HEK293T (cell line): Measurements from ENCODE around the gene EPS8L3.
A peak's percentile ranks its signal among the peaks of the same experiment; 100 is the strongest.
"Not testable (repeated sequence)": the region's sequence is repeated elsewhere in the genome, so short reads cannot be mapped to it uniquely, and the experiment has no call there.

Experiments used
- CTCF ChIA-PET: fragments of 350-600 bp; formaldehyde crosslinking; extraction: SDS; loops from one replicate; lab custom pipeline; 2021; ENCODE audit warnings: antibody characterized with exemption, inconsistent platforms; lab: Yijun Ruan, JAX
- POLR2A ChIA-PET: fragments of 350-600 bp; formaldehyde crosslinking; extraction: SDS; loops from one replicate; lab custom pipeline; 2020; ENCODE audit warnings: antibody characterized with exemption, inconsistent platforms; lab: Yijun Ruan, JAX
- DNase-seq: peaks from one replicate; pipeline ENCODE4 v3.0.0; 2012; ENCODE audit warnings: mixed read lengths; ENCODE audit errors: extremely low spot score
- ARNT ChIP-seq: fragments of 450-650 bp; IDR thresholded peaks from 2 replicates; pipeline ENCODE4 v1.6.1; 2017; ENCODE audit warnings: mild to moderate bottlenecking
- BHLHE40 ChIP-seq: fragments of 450-650 bp; IDR thresholded peaks from 2 replicates; pipeline ENCODE4 v1.6.1; 2016; ENCODE audit warnings: mild to moderate bottlenecking, moderate library complexity, borderline replicate concordance
- CTBP1 ChIP-seq: fragments of 450-650 bp; IDR thresholded peaks from 2 replicates; pipeline ENCODE4 v1.6.1; 2016; ENCODE audit warnings: borderline replicate concordance
- ELF4 ChIP-seq: fragments of 450-650 bp; IDR thresholded peaks from 2 replicates; pipeline ENCODE4 v1.6.1; 2017; ENCODE audit warnings: antibody characterized with exemption
- FOXA1 ChIP-seq: fragments of 450-650 bp; IDR thresholded peaks from 2 replicates; pipeline ENCODE4 v1.6.1; 2016; ENCODE audit warnings: mild to moderate bottlenecking
- FOXK2 ChIP-seq: fragments of 450-650 bp; IDR thresholded peaks from 2 replicates; pipeline ENCODE4 v1.6.1; 2016; ENCODE audit warnings: mild to moderate bottlenecking
- FOXM1 ChIP-seq: fragments of 450-650 bp; IDR thresholded peaks from 2 replicates; pipeline ENCODE4 v1.6.1; 2017; ENCODE audit warnings: mild to moderate bottlenecking, borderline replicate concordance
- HDGF ChIP-seq: fragments of 450-650 bp; IDR thresholded peaks from 2 replicates; pipeline ENCODE4 v1.6.1; 2017; ENCODE audit warnings: antibody characterized with exemption, borderline replicate concordance
- L3MBTL2 ChIP-seq: fragments of 450-650 bp; conservative IDR thresholded peaks from 2 replicates; pipeline ENCODE4 v1.6.1; 2016; ENCODE audit warnings: mild to moderate bottlenecking
- LEF1 ChIP-seq: fragments of 450-650 bp; IDR thresholded peaks from 2 replicates; pipeline ENCODE4 v1.6.1; 2017; ENCODE audit warnings: mild to moderate bottlenecking, borderline replicate concordance
- NFRKB ChIP-seq: fragments of 450-650 bp; IDR thresholded peaks from 2 replicates; pipeline ENCODE4 v1.6.1; 2016; ENCODE audit warnings: mild to moderate bottlenecking, moderate library complexity
- SP1 ChIP-seq: fragments of 450-650 bp; IDR thresholded peaks from 2 replicates; pipeline ENCODE4 v1.6.1; 2017
- SUZ12 ChIP-seq: fragments of 450-650 bp; IDR thresholded peaks from 2 replicates; pipeline ENCODE4 v1.6.1; 2016; ENCODE audit warnings: mild to moderate bottlenecking
- TARDBP ChIP-seq: fragments of 450-650 bp; IDR thresholded peaks from 2 replicates; pipeline ENCODE4 v1.6.1; 2016
- ZNF384 ChIP-seq: fragments of 450-650 bp; IDR thresholded peaks from 2 replicates; pipeline ENCODE4 v1.6.1; 2016
- TF ChIP-seq, protein P1 (sequence below): fragments of 450-650 bp; IDR thresholded peaks from 2 replicates; pipeline ENCODE4 v1.6.1; 2016

The EPS8L3 gene

DNA sequence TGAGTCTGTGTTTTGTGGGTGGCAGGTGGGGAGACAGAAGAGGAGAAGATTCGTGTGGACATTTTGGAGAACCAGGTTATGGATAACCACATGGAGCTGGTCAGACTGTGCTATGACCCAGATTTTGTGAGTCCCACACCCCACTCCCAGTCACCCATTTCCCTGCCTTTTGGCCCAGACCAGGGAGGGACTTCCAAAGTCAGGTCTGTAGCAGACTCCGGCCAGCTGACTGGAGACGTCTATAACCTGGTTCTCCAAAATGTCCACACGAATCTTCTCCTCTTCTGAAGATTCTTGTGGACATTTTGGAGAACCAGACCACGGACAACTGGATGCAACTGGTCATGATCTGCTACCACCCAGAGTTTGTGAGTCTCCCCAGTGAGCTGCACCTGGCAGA, 50.1 kb downstream of the EPS8L3 start:
- TF ChIP-seq, protein P1, sequence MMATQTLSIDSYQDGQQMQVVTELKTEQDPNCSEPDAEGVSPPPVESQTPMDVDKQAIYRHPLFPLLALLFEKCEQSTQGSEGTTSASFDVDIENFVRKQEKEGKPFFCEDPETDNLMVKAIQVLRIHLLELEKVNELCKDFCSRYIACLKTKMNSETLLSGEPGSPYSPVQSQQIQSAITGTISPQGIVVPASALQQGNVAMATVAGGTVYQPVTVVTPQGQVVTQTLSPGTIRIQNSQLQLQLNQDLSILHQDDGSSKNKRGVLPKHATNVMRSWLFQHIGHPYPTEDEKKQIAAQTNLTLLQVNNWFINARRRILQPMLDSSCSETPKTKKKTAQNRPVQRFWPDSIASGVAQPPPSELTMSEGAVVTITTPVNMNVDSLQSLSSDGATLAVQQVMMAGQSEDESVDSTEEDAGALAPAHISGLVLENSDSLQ: no peak
- TF ChIP-seq LEF1: no peak
- TF ChIP-seq TARDBP: no peak
- TF ChIP-seq L3MBTL2: no peak
- TF ChIP-seq CTBP1: no peak
- TF ChIP-seq ELF4: no peak
- no peak for TF ChIP-seq NFRKB
- TF ChIP-seq SP1: no peak
- TF ChIP-seq BHLHE40: no peak
- no peak for TF ChIP-seq ARNT
- TF ChIP-seq ZNF384: no peak
- no peak for TF ChIP-seq FOXK2
- TF ChIP-seq FOXA1: no peak
- no peak for TF ChIP-seq HDGF
- TF ChIP-seq FOXM1: no peak
- DNase-seq: peak; percentile 2
- POLR2A ChIA-PET: no interaction called here
- CTCF ChIA-PET: no interaction called here

DNA sequence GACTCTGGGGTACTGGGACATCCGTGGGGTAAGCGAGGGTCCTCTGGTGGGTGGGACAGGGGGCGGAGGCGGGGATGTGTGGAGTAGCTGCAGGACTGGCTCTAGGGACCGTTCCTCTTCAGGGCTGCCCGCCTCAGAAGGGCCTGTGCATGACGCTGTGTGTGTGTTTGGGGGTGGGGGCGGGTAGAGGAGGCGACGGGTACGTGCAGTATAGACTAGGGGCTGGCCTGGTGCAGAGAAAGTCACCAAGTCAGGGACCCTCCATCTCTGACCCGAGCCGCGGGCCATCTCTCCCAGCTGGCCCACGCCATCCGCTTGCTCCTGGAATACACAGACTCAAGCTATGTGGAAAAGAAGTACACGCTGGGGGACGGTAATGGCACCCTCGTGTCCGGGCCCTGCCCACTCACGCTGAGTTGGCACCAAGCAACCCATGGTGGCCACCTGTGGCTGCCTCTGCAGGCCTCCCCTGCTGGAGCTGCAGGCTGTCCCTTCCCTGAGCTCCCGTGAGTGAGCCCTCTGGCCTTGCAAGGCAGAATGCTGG, 51.3 kb downstream of the EPS8L3 start:
- CTCF ChIA-PET: no interaction called here
- DNase-seq: peak; percentile 3
- POLR2A ChIA-PET: no interaction called here

DNA sequence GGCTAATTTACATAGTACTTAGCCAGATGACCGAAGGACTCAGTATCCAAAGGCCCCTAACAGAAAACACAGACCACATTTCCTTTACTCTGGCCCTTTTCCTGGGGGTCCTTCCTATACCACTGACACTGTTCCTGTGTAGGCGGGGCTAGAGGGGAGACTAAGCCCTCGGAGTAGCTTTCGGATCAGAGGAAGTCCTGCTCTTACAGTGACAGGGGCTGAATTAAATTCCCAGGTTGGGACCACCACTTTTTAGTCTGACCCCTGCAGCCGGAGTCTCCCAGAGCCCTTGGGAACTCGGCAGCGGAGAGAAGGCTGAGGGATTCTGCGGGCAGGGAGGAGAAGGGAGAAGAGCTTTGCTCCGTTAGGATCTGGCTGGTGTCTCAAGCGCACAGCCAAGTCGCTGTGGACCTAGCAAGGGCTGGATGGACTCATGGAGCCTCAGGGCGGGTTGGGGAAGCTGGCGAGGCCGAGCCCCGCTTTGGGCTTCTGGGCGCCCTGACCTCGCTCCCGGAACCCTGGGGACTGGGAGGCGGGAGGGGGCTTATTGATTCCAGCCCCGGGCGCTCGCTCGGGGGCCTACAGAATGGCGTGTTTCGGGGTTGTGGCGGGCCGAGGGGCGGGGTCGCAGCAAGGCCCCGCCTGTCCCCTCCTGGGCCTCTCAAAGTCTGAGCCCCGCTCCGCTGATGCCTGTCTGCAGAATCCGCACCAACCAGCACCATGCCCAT, 52.0 kb downstream of the EPS8L3 start, which contains the start of gene GSTM5:
Gene GSTM5 (plus strand): TSS at position 659 of the 728 bp plus-strand sequence. CDS start 62 bp downstream, at position 721.
- POLR2A ChIA-PET, CTCF ChIA-PET: not testable (repeated sequence)
- peak; percentile 1 for DNase-seq

More for the DNA sequence above, 51.3 kb downstream of the EPS8L3 start:
- no peak for TF ChIP-seq TARDBP
- TF ChIP-seq, protein P1: no peak
- TF ChIP-seq ZNF384: no peak
- no peak for TF ChIP-seq ELF4
- TF ChIP-seq CTBP1: no peak
- TF ChIP-seq NFRKB: no peak
- TF ChIP-seq FOXM1: no peak
- no peak for TF ChIP-seq LEF1

DNA sequence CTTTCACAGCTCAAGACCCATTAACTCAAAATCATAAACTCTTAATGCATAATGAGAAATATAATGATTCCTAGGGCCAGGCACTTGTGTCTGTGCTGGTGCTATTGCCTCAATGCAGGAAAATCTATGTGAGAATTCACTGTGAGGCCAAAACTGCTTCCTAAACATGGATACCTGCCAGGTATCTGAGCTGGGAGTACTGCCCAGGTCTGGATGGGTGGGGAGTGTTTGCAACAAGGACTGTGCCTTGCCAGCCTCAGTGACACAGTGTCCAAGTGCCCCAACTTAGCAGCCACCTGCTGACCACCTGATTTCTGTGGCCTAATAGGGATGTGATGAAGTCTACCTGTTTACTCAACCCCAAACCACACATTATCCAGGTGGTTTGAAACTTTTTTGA, 53.9 kb downstream of the EPS8L3 start:
- DNase-seq, CTCF ChIA-PET: not testable (repeated sequence)

DNA sequence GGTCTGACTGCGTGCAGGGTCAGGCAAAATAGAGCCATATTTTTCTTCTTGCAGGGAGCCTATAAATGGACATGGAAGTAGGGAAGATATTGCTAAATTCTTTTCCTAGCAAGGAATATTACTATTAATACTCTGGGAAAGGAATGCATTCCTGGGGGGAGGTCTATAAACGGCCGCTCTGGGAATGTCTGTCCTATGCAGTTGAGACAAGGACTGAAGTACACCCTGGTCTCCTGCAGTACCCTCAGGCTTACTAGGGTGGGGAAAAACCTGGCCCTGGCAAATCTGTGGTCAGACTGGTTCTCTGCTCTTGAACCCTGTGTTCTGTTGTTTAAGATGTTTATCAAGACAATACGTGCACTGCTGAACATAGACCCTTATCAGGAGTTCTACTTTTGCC, 54.8 kb downstream of the EPS8L3 start:
- CTCF ChIA-PET, DNase-seq, POLR2A ChIA-PET: not testable (repeated sequence)

More for the DNA sequence above, 53.9 kb downstream of the EPS8L3 start:
- POLR2A ChIA-PET: not testable (repeated sequence)

DNA sequence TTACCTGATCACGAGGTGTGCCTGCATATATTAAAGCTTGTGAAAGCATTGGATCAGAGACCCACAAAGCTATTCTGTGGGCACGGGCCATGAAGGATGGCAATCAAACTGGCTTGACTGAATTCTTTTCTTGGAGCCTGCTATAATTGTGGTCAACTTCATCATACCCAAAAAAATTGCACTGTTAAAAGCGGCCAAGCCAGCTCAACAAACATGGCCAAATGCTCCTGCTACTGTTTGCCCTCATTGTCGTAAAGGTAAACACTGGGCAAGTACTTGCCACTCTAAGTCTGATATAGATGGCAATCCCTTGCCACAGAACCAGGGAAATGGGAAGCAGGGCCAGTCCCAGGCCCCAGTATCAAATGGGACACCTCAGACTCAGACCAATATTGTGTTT, 58.3 kb downstream of the EPS8L3 start:
- DNase-seq: no peak
- ChIA-PET CTCF (interaction anchor here (1.1 kb wide), 1 partner anchor 68 kb away, joined by 3 read pairs; no protein-coding TSS in a partner anchor), POLR2A (no interaction called here)
- no peak for TF ChIP-seq SP1
- no peak for TF ChIP-seq FOXM1
- no peak for TF ChIP-seq ZNF384
- TF ChIP-seq BHLHE40: no peak
- TF ChIP-seq HDGF: no peak
- TF ChIP-seq SUZ12: no peak
- no peak for TF ChIP-seq CTBP1
- TF ChIP-seq TARDBP: no peak
- TF ChIP-seq LEF1: no peak
- no peak for TF ChIP-seq FOXA1
- TF ChIP-seq NFRKB: no peak
- no peak for TF ChIP-seq ELF4
- no peak for TF ChIP-seq ARNT
- no peak for TF ChIP-seq FOXK2
- TF ChIP-seq L3MBTL2: no peak
- TF ChIP-seq, protein P1: no peak

DNA sequence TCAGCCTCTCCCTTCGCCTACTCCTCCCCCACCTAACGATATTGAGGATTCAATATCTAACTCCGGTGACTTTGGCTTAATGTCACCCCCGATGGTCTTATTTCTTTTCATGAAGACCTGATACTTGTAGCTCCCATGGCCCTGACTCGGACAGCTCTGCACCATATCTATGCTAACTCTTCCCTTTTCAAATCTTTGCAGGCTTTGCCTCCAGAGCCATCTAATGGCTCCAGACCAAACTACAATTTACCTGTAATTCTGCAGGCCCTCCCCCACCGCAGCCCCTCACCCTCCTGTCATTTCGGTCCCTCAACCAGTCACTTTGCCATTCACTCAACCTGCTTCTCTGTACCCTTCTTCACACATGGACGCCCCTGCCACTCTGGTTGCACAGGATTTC, 59.5 kb downstream of the EPS8L3 start:
- TF ChIP-seq HDGF: no peak
- TF ChIP-seq, protein P1: no peak
- TF ChIP-seq L3MBTL2: no peak
- TF ChIP-seq FOXK2: no peak
- TF ChIP-seq ARNT: no peak
- no peak for TF ChIP-seq SP1
- no peak for TF ChIP-seq FOXM1
- TF ChIP-seq CTBP1: no peak
- peak; percentile 25 for DNase-seq
- POLR2A ChIA-PET: interaction anchor here (1.2 kb wide), 1 partner anchor 37 kb away, joined by 3 read pairs; the partner anchor contains the start of gene GSTM2
- CTCF ChIA-PET: interaction anchor here (0.6 kb wide), 1 partner anchor 114 kb away, joined by 7 read pairs; no protein-coding TSS in a partner anchor

DNA sequence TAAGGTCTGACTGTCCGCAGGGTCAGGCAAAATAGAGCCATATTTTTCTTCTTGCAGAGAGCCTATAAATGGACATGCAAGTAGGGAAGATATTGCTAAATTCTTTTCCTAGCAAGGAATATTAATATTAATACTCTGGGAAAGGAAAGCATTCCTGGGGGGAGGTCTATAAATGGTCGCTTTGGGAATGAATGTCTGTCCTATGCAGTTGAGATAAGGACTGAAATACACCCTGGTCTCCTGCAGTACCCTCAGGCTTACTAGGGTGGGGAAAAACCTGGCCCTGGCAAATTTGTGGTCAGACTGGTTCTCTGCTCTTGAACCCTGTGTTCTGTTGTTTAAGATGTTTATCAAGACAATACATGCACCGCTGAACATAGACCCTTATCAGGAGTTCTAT, 60.8 kb downstream of the EPS8L3 start:
- CTCF ChIA-PET, DNase-seq, POLR2A ChIA-PET: not testable (repeated sequence)
